ENCODE data around the gene SP1.

SP1 gene

GRCh38 chr12:53452159-53453077, 72.4 kb downstream of the SP1 start:
- DNase-seq, result peak; percentile 71

GRCh38 chr12:53453953-53454640, 74.1 kb downstream of the SP1 start:
- DNase-seq, result no peak

GRCh38 chr12:53454707-53455106, 74.7 kb downstream of the SP1 start:
- no peak for DNase-seq

- no peak for DNase-seq
Measured at GRCh38 chr12:53456654-53457366, 76.8 kb downstream of the SP1 start.

GRCh38 chr12:53459097-53459496, 79.1 kb downstream of the SP1 start:
- no peak for DNase-seq

- DNase-seq, result no peak
Measured at GRCh38 chr12:53461059-53461458, 81.1 kb downstream of the SP1 start.

GRCh38 chr12:53461591-53461990, 81.6 kb downstream of the SP1 start:
- no peak for DNase-seq

GRCh38 chr12:53462935-53463334, 83.0 kb downstream of the SP1 start:
- DNase-seq, result no peak

GRCh38 chr12:53463802-53464560, 84.0 kb downstream of the SP1 start:
- no peak for DNase-seq

- DNase-seq, result no peak
Measured at GRCh38 chr12:53464685-53465418, 84.9 kb downstream of the SP1 start.

- no peak for DNase-seq
Measured at GRCh38 chr12:53465679-53466078, 85.7 kb downstream of the SP1 start.
